Activated naive CD4-positive, alpha-beta T cell treated with anti-CD3 and anti-CD28 coated beads for 36 hours (primary cell): Measurements from ENCODE around the gene CADM3. TPM values are rescaled to one million over a fixed set of nuclear protein-coding genes. Genes with fewer than 3 reads are reported as not detected.

Experiments
- CTCF ChIA-PET: fragments of 350-600 bp; sonication (Branson Sonifier 250); formaldehyde crosslinking; loops from one replicate; lab custom pipeline; 2021; ENCODE audit warnings: antibody characterized with exemption; lab: Charles Lee
- DNase-seq: peaks from one replicate; pipeline ENCODE4 v3.0.0-alpha.2; 2020
- H3K27ac Mint-ChIP-seq: one replicate; pipeline ENCODE4 v1.8.0; 2021; ENCODE audit warnings: mild to moderate bottlenecking, mixed read lengths
- H3K27me3 Mint-ChIP-seq: one replicate; pipeline ENCODE4 v1.8.0; 2021; ENCODE audit warnings: low read depth, mixed read lengths
- H3K36me3 Mint-ChIP-seq: one replicate; pipeline ENCODE4 v1.8.0; 2021; ENCODE audit warnings: low read depth, mixed read lengths
- H3K4me1 Mint-ChIP-seq: one replicate; pipeline ENCODE4 v1.8.0; 2021; ENCODE audit warnings: low read depth, mixed read lengths
- H3K4me3 Mint-ChIP-seq: one replicate; pipeline ENCODE4 v1.8.0; 2021; ENCODE audit warnings: mild to moderate bottlenecking, moderate library complexity, mixed read lengths
- H3K9me3 Mint-ChIP-seq: one replicate; pipeline ENCODE4 v1.8.0; 2021; ENCODE audit warnings: mixed read lengths
- intact Hi-C: fragments of 100-400 bp; cut with micrococcal nuclease; formaldehyde crosslinking; loops from one replicate; pipeline ENCODE4 v1.15.1; 2023
- total RNA-seq, 2 experiments: library from RNA; stranded (reverse); gene quantifications; one replicate each; pipeline ENCODE4 v1.2.3, GENCODE V29; 2021

The CADM3 gene
- total RNA-seq, 2 experiments from 2014 or later: not detected

DNA sequence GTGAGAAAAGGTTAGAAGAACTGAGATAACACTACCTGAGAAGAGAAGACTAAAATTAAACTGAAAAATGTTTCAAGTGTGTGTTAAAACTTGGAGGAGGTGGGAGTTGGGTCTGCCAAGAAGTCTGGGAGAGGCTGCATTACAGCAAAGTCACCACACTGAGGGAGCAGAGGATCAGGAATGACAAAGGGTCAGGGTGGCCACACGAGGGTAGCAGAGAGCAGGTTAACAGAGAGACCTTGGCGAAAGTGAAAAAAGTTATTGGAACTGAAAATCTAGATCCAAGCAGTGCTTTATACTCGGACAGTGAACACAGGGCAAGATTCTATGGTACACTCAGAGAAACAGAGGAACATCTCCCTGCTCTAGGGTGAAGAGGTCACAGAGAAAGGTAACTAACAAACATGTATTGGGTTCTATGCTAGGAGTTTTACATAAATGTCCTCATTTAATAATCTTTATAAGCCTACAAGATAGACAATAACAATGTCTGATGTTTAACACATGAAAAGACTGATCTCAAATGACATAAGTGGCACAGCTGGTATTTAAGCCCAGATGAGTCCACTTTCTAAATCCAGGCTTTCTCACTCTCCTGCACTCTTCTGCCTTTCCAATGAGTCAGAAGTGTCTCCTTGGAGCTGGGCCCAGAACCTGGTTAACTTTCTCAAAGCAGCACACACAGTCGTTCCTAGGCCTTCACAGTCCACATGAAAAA lies 10.3 kb upstream of the CADM3 start:
- no peaks in the 10 kb centered on the region for H3K36me3 Mint-ChIP-seq
- H3K9me3 Mint-ChIP-seq: no peaks in the 10 kb centered on the region
- peak; percentile 80 for DNase-seq
- no peaks in the 10 kb centered on the region for H3K4me1 Mint-ChIP-seq
- CTCF ChIA-PET: interaction anchor here (0.6 to 7.6 kb wide), 9 partner anchors 11 to 59 kb away, joined by 3 to 150 read pairs (median 5); no protein-coding TSS in a partner anchor
- no peak overlapping the region for H3K4me3 Mint-ChIP-seq
- intact Hi-C loops: loop anchor here (1.0 kb wide), 4 partner anchors 29 to 730 kb away; no protein-coding TSS in a partner anchor
- no peak overlapping the region for H3K27ac Mint-ChIP-seq
- peaks cover 43% of the 10 kb centered on the region for H3K27me3 Mint-ChIP-seq

GRCh38 chr1:159161719-159162026 lies 9.7 kb upstream of the CADM3 start:
- Mint-ChIP-seq H3K9me3 (no peaks in the 10 kb centered on the region), H3K27me3 (peaks cover 46% of the 10 kb centered on the region), H3K4me1 (no peaks in the 10 kb centered on the region), H3K36me3 (no peaks in the 10 kb centered on the region), H3K4me3 (no peak overlapping the region), H3K27ac (no peak overlapping the region)
- no peak for DNase-seq
- intact Hi-C loops: loop anchor here (1.0 kb wide), 4 partner anchors 29 to 730 kb away; no protein-coding TSS in a partner anchor
- CTCF ChIA-PET: interaction anchor here (0.6 to 7.6 kb wide), 8 partner anchors 10 to 59 kb away, joined by 3 to 150 read pairs (median 6); no protein-coding TSS in a partner anchor

DNA sequence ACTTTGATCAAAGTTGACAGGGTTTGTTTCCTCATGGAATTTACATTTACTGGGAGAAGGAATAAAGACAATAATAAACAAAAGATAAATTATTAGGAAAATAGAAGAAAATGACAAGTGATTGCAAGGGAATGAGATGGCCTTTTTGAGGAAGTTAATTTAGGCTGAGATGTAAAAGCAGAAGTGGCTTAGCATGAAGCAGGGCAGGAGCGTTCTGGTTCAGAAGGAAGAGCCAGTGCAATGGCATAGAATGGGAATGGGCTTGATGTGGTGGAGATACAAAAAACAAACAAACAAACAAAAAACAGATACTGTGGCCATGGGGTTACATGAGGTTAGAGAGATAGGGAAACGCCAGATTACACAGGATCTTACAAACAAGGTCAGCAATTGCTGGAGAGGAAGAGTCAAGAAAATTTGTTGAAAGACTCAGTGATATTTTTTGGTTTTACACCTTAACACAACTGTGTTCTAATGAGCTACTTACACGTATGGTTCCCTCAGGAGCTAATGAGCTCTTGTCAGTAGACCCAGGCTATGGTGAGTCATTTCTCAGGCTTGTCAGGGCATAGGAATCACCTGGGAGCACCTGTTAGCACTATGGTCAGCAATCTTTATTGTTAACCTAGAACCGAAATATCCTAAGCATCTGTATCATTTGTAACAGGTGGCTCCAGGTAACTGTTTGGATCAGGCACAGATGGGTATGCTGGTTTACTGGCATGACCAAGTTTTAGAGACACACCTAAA lies 8.7 kb upstream of the CADM3 start:
- intact Hi-C loops: no loop called here
- DNase-seq: no peak
- H3K36me3 Mint-ChIP-seq: no peaks in the 10 kb centered on the region
- no peak overlapping the region for H3K27ac Mint-ChIP-seq
- CTCF ChIA-PET: interaction anchor here (3.6 to 7.6 kb wide), 3 partner anchors 30 to 50 kb away, joined by 23 to 150 read pairs (median 35); no protein-coding TSS in a partner anchor
- no peak overlapping the region for H3K4me3 Mint-ChIP-seq
- no peaks in the 10 kb centered on the region for H3K9me3 Mint-ChIP-seq
- peaks cover 43% of the 10 kb centered on the region for H3K27me3 Mint-ChIP-seq
- no peaks in the 10 kb centered on the region for H3K4me1 Mint-ChIP-seq

DNA sequence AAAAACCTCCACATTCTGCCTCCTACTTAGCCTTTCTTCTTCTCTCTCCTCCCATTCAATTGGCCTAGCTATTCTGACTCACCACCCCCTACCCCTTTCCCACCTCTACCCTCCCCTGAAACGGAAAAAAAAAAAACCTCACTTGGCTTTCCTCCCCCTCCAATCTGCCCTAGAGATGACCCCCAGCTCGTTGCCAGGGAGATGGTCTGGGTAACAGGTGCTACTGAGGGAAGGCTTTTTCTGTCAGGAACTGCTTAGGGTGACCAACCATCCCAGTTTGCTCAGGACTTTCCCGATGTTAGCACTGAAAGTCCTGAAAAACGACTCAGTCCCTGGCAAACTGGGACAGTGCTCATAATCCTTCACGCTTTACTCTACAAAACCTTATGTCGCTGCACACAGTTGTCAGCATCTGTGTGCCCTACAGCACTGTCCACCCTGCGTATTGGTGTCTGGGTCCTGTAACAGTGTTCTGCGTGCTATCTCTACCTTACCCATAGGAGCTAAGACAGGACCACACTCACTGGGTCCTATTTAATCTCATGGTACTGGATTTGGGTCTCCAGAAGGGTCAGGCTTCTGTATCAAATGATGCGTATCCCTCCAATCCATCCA lies 7.7 kb upstream of the CADM3 start:
- no peaks in the 10 kb centered on the region for H3K4me1 Mint-ChIP-seq
- H3K4me3 Mint-ChIP-seq: no peak overlapping the region
- no peaks in the 10 kb centered on the region for H3K9me3 Mint-ChIP-seq
- CTCF ChIA-PET: interaction anchor here (7.6 kb wide), 1 partner anchor 49 kb away, joined by 150 read pairs; no protein-coding TSS in a partner anchor
- H3K27me3 Mint-ChIP-seq: peaks cover 52% of the 10 kb centered on the region
- intact Hi-C loops: no loop called here
- H3K36me3 Mint-ChIP-seq: no peaks in the 10 kb centered on the region
- no peak overlapping the region for H3K27ac Mint-ChIP-seq
- no peak for DNase-seq

GRCh38 chr1:159168043-159168442 lies 3.4 kb upstream of the CADM3 start:
- H3K9me3 Mint-ChIP-seq: no peaks in the 10 kb centered on the region
- no peak overlapping the region for H3K27ac Mint-ChIP-seq
- CTCF ChIA-PET: interaction anchor here (0.9 kb wide), 1 partner anchor 30 kb away, joined by 3 read pairs; no protein-coding TSS in a partner anchor
- H3K4me3 Mint-ChIP-seq: no peak overlapping the region
- intact Hi-C loops: no loop called here
- peaks cover 3% of the 10 kb centered on the region for H3K4me1 Mint-ChIP-seq
- no peak for DNase-seq
- peaks cover 52% of the 10 kb centered on the region for H3K27me3 Mint-ChIP-seq
- no peaks in the 10 kb centered on the region for H3K36me3 Mint-ChIP-seq

GRCh38 chr1:159170639-159171038 lies 776 bp upstream of the CADM3 start:
- Mint-ChIP-seq H3K4me1 (peaks cover 3% of the 10 kb centered on the region), H3K27me3 (peaks cover 58% of the 10 kb centered on the region), H3K36me3 (no peaks in the 10 kb centered on the region), H3K4me3 (no peak overlapping the region), H3K27ac (no peak overlapping the region), H3K9me3 (no peaks in the 10 kb centered on the region)
- intact Hi-C loops: no loop called here
- CTCF ChIA-PET: no interaction called here
- DNase-seq: no peak

DNA sequence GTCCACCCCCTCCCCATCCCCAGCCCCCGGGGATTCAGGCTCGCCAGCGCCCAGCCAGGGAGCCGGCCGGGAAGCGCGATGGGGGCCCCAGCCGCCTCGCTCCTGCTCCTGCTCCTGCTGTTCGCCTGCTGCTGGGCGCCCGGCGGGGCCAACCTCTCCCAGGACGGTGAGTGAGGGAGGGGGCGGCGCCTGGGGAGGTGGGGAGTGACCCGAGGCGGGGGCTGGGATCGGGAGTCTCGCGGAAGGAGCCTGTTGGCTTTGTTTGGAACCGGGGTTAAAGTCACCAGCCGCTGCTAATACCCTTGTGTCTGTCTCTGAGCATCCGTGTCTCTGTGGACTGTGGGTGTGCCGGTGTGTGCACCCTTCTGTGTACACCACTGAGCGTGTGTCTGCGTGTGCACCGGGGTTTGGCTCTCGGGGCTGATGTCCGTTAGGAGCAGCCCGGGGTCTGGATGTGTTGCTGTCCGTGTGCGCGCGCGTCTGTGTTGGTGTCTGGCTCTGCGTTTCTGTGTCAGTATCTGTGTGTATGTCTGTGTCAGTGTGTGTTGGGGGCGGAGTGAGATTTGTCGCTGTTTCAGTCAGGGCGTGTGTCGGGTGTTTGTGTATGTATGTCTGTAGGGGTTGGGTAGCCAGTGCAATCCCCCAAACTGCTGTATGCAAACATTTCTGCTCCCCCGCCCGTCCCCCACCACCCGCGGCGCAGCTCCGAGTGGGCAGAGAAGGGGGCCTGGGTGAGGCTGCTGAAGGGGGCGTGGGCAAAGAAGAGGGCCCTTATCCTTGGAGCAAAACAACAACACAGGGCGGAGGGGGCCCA lies 480 bp downstream of the CADM3 start:
- Mint-ChIP-seq H3K27ac (no peak overlapping the region), H3K9me3 (no peaks in the 10 kb centered on the region), H3K4me1 (peaks cover 3% of the 10 kb centered on the region), H3K27me3 (peaks cover 56% of the 10 kb centered on the region), H3K36me3 (no peaks in the 10 kb centered on the region), H3K4me3 (no peak overlapping the region)
- CTCF ChIA-PET: interaction anchor here (0.6 to 0.7 kb wide), 2 partner anchors 10 to 42 kb away, joined by 3 to 4 read pairs; no protein-coding TSS in a partner anchor
- DNase-seq: no peak
- intact Hi-C loops: no loop called here

DNA sequence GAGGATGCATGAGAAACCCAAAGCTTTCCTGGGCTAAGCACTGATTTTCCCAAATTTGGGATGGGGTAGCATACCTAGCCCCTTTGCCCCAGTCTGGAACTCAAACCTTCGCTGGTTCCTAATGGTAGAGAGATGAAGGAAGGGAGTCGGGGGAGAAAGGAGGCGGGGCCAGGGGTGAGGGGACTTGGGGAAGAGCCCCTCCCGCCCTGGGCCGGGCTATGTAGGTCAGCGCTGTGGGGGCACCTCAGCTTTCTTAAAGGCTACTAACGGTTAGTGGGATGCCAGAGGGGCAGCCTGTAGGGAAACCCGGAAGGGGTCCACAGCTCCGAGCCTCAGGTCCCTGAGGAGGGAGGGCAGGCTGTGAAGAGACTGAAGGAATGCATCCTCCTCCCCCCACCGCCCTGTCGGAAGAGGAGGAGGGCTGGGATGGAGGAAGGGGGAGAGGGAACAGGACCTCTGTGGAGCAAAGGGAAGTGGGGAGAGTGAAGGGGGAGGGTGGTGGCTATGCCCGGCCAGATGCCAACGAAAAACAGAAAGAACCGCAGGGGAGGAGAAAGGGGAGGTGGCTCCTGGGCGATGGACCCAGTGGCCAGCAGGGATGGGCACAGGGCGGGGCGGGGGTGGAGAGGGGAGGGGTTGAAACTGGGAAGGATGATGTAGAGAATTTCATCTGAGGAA lies 1.3 kb downstream of the CADM3 start:
- H3K36me3 Mint-ChIP-seq: no peaks in the 10 kb centered on the region
- no peaks in the 10 kb centered on the region for H3K9me3 Mint-ChIP-seq
- H3K27me3 Mint-ChIP-seq: peaks cover 59% of the 10 kb centered on the region
- no peak overlapping the region for H3K4me3 Mint-ChIP-seq
- intact Hi-C loops: no loop called here
- H3K27ac Mint-ChIP-seq: no peak overlapping the region
- no peak for DNase-seq
- H3K4me1 Mint-ChIP-seq: peaks cover 3% of the 10 kb centered on the region
- CTCF ChIA-PET: interaction anchor here (0.7 kb wide), 1 partner anchor 11 kb away, joined by 3 read pairs; no protein-coding TSS in a partner anchor

DNA sequence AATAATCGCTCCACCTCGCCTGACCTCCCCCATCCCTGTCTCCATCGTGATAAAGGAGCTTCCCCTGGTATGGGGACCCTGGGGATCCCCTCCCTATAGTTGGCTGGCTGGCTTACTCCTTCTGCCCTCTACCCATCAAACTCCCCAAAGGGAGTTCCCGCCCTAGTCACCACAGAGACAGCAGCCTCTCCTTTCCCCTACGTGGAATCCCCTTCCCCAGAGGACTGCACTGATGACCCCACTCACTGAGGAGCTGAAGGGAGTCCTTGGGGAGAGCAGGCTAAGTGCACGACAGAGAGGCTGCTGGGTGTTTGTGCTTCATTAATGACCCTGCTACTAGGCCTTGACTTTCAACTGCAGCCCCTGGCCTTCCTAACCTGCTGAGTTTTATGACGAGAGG lies 1.9 kb downstream of the CADM3 start:
- Mint-ChIP-seq H3K9me3 (no peaks in the 10 kb centered on the region), H3K27me3 (peaks cover 57% of the 10 kb centered on the region)
- intact Hi-C loops: no loop called here

DNA sequence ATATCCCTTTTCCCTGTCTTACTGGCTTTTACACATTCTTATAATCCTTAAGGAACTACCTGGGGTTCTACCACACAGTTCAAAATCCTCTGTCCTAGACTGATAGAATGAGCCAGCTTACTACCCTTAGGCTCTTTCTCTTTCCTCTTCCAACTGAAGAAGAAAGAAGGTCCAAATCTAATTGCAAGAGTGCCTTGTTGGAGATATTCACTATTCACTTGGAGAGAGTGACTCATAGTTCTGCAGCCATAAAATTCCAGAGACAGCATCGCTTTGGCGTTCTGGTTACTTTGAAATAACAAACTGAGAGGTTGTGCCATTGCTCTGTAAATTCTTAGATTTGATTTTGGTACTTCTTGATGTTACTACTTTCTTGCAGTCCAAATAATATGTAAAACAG lies 4.2 kb downstream of the CADM3 start:
- DNase-seq: no peak
- H3K27ac Mint-ChIP-seq: no peak overlapping the region
- intact Hi-C loops: no loop called here
- no peak overlapping the region for H3K4me3 Mint-ChIP-seq
- CTCF ChIA-PET: interaction anchor here (1.0 kb wide), 1 partner anchor 19 kb away, joined by 3 read pairs; no protein-coding TSS in a partner anchor
- H3K9me3 Mint-ChIP-seq: no peaks in the 10 kb centered on the region
- peaks cover 44% of the 10 kb centered on the region for H3K27me3 Mint-ChIP-seq
- H3K36me3 Mint-ChIP-seq: no peaks in the 10 kb centered on the region
- H3K4me1 Mint-ChIP-seq: peaks cover 3% of the 10 kb centered on the region

More for the DNA sequence above, 1.9 kb downstream of the CADM3 start:
- peaks cover 3% of the 10 kb centered on the region for H3K4me1 Mint-ChIP-seq
- no peak overlapping the region for H3K27ac Mint-ChIP-seq
- CTCF ChIA-PET: no interaction called here
- no peak overlapping the region for H3K4me3 Mint-ChIP-seq
- DNase-seq: no peak
- H3K36me3 Mint-ChIP-seq: no peaks in the 10 kb centered on the region

DNA sequence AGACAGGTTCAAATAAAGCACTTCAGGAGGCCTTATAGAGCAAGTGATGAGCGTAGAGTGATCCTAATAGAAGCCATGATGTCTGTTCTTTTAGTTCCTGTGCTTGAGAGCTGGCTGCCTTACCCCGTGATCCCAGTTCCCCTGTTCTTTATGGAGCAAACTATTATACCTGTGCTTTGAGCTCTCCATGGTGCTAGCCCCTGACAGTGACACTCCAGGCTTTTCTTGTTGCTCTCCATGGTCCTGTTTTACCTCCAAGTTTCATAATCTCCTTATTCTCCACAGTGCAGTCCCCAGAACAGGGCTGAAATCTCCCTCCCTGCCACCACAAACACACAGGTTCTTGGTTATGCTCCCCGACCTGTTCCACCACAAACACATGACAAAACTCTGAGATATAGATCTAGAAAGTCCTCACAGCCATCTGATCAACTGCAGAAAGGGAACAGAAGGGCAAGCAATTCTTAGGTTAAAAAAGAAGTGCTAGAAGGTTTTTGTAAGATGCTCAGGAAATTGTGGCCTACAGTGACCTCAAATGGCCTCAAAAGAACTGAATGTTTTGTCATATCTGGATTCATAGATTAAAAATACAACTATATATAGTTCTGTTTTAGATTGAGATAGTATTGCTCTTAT lies 6.0 kb downstream of the CADM3 start:
- no peaks in the 10 kb centered on the region for H3K9me3 Mint-ChIP-seq
- H3K4me1 Mint-ChIP-seq: no peaks in the 10 kb centered on the region
- H3K4me3 Mint-ChIP-seq: no peak overlapping the region
- DNase-seq: peak; percentile 64
- no peak overlapping the region for H3K27ac Mint-ChIP-seq
- peaks cover 48% of the 10 kb centered on the region for H3K27me3 Mint-ChIP-seq
- intact Hi-C loops: no loop called here
- CTCF ChIA-PET: no interaction called here
- no peaks in the 10 kb centered on the region for H3K36me3 Mint-ChIP-seq
